GM21576 (cell line): ENCODE results near the gene THRSP.
A peak's percentile ranks its signal among the peaks of the same experiment; 100 is the strongest.
"Not testable (repeated sequence)": the region's sequence is repeated elsewhere in the genome, so short reads cannot be mapped to it uniquely, and the experiment has no call there.

Experiments used
- ATAC-seq: cut with Tn5 transposase; IDR thresholded peaks from one replicate; pipeline ENCODE4 v1.9.1; 2021; ENCODE audit warnings: mild to moderate bottlenecking, moderate library complexity; ENCODE audit not compliant: unreplicated experiment

Gene THRSP, protein sequence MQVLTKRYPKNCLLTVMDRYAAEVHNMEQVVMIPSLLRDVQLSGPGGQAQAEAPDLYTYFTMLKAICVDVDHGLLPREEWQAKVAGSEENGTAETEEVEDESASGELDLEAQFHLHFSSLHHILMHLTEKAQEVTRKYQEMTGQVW

DNA sequence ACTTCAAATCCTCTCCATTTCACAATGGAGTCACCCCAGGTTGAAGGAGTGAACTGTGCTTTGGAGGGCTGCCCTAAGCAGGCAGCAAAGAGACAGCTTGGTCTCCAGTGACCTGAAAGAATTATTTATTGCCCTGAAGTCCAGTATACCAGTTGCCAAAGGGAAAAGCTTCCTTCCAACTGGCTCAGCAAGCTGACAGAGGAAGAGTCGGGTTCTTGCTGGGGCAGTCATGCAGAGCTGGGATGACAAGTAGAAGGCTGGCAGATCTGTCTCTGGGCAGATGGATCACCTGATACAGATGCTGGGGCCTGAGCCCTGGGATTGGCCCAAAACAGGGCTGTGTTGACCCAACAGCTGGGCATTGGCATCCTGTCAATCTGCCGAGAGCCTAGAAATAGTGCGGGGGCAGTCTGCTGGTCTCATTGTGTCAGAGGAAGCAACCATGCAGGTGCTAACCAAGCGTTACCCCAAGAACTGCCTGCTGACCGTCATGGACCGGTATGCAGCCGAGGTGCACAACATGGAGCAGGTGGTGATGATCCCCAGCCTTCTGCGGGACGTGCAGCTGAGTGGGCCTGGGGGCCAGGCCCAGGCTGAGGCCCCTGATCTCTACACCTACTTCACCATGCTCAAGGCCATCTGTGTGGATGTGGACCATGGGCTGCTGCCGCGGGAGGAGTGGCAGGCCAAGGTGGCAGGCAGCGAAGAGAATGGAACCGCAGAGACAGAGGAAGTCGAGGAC is at the start of gene THRSP:
Gene THRSP, plus strand, starts transcription at position 422 of the 742 bp plus-strand sequence. Its CDS starts 21 bp downstream, at position 443.
- ATAC-seq, result no peak

DNA sequence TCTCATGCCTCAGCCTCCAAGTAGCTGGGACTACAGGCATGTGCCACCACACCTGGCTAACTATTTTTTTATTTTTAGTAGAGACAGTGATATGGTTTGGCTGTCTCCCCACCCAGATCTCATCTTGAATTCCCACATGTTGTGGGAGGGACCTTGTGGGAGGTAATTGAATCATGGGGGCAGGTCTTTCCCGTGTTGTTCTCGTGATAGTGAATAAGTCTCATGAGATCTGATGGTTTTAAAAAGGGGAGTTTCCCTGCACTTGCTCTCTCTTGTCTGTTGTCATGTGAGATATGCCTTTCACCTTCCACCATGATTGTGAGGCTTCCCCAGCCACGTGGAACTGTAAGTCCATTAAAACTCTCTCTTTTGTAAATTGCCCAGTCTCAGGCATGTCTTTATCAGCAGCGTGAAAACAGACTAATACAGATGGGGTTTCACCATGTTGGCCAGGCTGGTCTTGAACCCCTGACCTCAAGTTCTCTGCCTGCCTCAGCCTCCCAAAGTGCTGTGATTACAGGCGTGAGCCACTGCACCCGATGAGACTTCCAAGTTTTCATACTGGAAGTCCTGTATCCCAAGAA is 48.6 kb upstream of the THRSP start:
- ATAC-seq, result not testable (repeated sequence)

DNA sequence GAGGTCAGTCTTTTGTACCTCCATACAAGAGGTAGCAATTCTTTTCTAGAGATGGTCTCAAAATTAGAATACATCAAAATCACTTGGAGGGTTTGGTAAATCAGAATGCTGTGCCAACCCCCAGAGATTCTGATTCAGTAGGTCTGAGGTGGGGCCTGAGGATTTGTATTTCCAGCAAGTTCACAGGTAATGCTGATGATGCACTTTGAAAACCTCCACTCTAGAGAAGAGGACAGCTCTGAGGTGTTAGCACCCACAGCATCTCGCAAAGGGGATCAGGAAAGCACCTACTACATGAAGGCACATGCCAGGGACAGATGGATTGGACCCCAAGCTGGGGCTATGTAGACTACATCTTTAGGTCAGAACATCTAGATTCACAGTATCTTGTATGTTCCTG is 47.8 kb upstream of the THRSP start:
- ATAC-seq, result no peak

DNA sequence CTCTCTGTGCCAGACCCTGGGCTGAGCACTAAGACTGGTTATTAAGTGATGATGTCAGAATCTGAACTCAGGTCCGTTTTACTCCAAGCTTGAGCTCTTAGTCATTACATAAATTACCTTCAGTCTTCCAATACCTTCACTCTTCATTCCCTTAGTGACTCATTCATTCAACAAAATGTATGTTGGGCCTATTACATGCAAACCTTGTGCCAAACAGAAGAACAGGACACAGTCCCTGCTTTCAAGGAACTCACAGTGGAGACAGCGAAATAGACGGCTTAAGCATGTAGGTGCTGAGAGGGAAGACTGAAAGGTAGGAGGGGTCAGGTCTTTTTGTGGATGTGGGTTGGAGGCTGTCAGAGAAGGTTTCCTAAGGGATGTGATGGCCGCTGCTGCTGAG is 43.9 kb upstream of the THRSP start:
- no peak for ATAC-seq

DNA sequence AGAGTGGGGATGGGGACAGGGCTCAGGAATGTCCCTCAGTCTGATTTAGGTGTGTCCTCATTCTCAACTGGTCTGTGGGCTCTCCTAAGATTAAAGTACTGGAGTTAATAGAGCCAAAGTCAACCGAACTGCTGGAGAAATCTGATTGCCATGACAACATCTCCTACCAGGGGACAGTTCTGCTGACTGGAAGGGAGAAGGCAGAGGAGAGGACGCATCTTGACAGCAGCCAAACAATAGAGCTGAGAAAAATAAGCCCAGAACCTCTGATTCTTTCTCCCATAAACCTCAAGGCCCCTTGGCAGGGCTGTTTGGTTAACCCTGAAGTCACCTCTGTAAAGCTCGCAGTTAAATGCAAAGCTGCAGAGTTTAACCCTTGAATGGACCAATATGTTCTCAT is 43.4 kb upstream of the THRSP start:
- ATAC-seq, result no peak

DNA sequence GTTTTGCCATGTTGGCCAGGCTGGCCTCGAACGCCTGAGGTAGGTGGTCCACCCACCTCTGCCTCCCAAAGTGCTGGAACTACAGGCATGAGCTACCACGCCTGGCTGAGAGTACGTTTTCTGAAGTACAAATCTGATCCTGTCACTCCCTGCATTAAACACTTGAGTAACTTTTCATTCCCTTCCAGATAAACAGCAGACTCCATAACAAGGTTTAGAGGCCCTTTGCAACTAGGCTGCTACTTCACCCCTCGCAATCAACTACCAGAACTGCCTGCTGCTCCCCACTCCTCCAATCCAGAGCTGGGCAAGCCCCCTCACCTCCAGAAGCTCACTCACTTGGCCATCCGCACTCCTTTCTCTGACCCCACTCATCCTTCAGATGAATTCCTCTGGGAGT is 42.0 kb upstream of the THRSP start:
- no peak for ATAC-seq

DNA sequence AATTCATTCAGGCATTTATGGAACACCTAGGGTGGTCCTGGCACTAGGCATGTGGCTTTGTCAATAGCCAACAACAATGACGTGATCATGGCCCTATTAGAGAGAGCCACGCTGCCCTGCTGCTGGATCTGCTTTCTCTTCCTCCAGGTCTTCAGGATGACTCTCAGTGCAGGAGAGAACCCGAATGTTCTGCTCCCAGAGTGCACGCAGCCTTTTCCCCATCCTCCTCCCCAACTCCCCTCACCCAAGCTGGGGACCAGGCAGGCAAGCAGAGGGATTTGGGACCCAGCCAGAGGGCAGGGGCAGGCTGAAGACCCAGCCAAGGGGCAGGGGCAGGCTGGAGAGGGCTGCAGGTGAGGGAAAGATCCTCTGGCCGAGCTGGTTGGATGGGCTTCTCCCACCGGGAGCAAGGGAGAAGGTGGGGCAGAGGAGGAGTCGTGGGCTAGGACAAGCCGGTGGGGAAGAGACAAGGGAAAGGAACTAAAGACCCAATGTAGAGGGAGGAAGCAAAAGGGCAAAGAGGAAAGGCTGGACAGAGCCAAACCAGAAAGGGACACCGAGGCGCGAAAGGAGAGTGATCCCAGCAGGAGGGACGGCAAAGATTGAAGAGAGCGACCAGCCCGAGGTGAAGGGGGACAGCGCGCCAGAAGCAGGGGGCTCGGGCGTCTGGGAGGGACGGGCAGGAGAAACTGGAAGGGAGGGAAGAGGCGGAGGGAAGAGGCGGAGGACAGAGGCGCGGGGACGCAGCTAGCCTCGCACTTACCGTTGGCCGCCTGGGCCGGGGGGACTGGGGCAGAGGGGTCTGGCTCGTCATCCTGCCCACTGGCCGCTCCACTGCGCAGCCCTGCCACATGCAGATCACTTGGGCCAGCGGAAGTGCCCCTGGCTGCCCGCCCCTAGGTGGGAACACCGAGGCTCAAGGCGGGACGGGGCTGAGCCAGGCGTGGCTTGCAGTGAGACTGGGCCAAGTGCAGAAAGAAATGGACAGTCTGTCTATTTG is 41.0 kb upstream of the THRSP start, which contains the start of gene KCTD14:
Gene KCTD14, minus strand, starts transcription at position 880 of the 1,000 bp plus-strand sequence. Its CDS starts 27 bp downstream, at position 853.
- ATAC-seq, result no peak

DNA sequence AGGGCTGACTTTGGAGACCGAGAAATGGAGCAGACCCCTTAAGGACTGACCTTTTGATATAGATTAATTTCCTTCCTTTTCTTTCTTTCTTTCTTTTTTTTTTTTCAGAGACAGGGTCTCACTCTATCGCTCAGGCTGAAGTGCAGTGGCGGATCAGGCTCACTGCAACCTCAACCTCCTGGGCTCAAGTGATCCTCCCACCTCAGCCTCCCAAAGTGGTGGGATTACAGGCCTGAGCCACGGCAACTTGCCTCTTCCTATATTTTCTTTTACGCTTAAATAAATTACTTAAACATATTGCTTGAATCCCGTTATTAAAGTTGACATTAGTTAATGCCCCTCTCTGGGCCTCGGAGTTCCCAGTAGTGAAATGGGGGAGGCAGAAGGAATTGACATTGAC is 40.2 kb upstream of the THRSP start:
- ATAC-seq, result no peak

DNA sequence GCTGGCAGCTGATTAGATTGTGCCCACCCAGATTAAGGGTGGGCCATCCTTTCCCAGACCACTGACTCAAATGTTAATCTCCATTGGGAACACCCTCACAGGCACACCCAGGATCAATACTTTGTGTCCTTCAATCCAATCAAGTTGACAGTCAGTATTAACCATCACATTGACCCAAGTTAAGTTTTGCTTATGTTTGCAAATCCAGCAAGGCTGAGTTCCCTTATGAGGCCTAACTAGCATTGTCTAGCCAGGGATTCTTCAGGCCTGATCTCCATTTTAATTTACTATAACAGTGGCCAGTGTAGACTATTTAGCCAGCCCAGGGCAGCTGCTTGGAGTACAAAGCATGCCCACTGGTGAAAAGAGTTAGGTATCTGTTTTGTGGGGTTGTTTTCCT is 38.3 kb upstream of the THRSP start:
- no peak for ATAC-seq

DNA sequence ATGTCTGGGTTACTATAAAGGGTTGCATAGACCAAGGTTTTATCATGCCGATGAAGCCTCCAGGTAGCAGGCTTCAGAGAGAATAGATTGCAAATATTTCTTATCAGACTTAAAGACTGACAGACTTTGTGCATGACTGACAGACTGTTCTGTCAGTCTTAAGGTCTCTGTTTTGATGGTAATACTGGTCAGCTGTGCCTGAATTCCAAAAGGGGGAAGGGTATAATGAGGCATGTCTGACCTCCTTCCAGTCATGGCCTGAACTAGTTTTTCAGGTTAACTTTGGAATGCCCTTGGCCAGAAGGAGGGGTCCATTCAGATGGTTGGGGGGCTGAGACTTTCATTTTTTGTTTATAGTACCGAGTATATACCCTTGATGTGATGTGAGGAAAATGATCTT is 35.9 kb upstream of the THRSP start:
- no peak for ATAC-seq

DNA sequence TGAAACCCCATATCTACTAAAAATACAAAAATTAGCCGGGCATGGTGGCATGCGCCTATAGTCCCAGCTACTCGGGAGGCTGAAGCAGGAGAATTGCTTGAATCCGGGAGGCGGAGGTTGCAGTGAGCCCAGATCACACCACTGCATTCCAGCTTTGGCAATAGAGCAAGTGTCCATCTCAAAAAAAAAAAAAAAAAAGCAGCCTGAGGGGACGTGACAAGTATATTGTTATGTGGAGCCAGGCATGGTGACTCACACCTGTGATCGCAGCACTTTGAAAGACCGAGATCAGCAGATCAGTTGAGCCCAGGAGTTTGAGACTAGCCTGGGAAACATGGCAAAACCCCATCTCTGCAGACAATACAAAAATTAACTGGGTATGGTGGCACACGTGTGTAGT is 35.2 kb upstream of the THRSP start:
- ATAC-seq, result not testable (repeated sequence)

DNA sequence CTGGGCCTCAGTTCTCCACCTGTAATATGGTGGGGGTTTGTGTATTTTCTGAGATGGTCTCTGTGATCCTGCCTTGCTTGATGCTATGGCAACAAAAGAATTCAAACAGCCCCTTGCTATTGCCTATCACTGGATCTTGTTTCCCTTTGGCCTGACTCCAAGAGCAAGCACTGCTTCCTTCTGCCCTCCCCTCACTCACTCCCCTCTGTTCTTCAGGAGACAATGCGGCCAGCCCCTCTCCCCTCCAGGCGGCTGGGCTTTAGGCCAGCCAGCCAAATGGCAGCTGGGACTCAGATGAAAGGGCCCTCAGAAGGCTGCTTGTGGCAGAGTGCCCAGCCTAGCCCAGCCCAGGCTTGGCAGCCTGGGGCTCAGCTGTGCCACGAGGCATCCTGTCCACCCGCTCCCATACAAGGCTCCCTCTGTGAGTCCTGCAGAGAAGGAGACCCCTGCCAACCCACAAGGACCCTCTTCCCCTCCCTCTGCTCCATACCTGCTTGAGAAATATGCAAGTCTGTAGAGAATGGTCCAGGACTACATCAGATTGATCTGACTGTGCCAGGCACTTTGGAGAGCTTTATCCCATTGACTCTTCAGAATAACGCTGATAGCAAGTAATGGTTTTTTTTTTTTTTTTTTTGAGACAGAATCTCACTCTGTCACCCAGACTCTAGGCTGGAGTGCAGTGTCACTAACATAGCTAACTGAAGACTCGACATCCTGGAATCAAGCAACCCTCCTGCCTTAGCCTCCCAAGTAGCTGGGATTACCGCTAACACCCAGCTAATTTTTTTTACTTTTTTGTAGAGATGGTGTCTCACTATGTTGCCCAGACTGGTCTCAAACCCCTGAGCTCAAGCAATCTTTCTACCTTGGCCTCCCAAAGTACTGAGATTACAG is 33.0 kb upstream of the THRSP start:
- no peak for ATAC-seq

DNA sequence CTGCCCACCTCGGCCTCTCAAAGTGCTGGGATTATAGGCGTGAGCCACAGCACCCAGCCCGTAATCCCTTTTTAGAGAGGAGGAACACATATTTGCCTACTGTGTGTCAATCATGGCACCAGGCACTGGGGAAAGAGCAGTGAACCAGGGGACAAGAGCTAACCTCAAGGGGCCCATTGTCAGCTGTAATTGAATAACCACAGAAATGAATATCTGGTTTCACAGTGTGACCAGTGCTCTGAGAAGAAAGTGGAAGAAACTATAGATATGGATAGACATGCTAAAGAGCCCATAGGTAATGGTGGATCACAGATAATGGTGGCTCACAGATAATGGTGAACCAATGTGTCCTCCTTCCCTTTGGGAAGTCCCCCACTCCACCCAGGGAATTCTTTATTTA is 32.0 kb upstream of the THRSP start:
- ATAC-seq, result peak; percentile 57

DNA sequence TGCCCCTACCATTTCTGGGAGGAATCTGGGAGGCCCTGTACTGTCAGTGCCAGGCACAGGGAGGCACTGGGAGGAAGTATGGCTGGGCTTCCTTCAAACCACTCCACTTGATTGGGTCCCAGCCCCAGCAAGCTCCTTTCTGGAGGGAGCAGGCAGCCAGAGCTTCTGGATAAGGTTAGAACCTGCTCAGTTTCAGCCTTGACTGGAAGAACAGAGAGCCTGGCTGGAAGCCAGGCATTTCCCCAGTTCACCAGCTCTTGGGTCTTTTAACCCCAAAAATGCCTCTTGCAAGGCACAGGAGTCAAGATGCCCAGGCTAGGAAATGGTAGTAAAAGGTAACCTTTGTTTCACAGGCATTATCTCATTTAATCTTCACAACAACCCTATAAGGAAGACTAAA is 31.6 kb upstream of the THRSP start:
- no peak for ATAC-seq

DNA sequence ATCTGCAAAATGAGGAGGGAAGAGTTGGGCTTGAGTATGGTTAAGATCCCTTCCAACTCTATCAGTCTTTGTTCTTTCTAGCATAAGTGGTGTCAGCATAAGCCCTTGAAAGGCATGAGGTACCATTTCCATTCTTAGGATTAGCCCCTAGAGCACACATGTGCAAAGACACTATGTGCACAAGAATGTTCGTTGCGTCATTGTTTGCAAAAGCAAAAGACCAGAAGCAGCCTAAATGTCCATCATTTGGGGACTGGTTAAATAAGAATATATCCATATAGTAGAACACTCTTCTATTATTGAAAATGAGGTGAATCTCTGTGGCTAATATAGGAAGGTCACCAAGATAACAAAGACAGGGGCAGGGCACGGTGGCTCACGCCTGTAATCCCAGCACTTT is 30.6 kb upstream of the THRSP start:
- no peak for ATAC-seq

DNA sequence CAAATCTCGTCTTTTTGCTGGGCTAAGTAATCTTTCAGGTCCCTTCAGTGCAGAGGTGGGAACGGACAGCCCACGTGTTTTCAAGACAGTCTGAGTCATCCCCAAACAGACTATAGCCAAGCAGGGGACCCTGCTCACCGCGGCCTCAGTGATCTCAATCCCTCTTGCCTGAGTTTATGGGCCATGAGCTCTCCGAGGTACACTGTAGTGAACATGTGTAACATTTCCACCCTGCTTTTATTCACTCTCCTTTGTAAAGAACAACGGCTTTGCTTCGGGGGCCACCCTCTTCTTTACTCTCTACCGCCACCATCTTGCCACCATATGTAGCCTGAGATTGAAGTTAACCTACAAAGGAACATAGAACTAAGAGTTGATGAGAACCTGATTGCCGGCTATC is 29.0 kb upstream of the THRSP start:
- ATAC-seq, result no peak

DNA sequence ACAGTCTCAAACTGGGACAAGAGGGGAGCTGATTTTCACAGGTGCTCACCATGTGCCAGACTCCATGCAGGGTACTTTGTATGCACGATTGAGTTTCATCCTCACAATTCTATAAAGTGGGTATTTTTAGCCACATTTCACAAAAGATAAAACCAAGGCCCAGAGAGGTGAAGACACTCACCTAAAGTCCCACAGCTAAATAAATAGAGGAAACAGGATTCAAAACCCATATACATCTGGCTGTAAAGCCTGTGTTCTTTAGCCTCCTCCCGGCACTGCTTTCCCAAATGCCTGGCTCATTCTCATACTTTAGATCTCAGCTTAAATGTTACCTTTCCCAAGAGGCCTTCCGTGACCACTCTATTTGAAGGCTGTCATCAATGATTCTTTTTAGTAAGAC is 27.3 kb upstream of the THRSP start:
- ATAC-seq, result no peak

DNA sequence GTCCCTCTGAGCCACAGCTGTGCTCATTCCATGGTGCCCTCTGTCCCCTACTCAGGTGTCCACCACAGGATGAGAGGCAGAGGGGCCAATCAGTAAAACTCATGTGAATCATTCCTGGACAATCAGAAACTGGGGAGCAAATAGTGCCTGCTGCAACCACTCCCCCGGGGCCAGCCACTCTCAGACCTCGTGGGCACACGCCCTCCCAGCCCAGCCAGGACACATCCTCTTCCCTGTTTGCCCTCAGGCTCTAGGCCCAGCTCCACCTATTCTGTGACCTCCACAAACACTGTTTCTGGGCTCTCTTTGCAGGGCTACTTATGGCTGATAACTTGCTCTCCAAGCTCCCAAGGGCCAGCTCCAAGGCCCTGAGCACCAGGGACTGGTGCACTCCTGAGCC is 26.6 kb upstream of the THRSP start:
- no peak for ATAC-seq

DNA sequence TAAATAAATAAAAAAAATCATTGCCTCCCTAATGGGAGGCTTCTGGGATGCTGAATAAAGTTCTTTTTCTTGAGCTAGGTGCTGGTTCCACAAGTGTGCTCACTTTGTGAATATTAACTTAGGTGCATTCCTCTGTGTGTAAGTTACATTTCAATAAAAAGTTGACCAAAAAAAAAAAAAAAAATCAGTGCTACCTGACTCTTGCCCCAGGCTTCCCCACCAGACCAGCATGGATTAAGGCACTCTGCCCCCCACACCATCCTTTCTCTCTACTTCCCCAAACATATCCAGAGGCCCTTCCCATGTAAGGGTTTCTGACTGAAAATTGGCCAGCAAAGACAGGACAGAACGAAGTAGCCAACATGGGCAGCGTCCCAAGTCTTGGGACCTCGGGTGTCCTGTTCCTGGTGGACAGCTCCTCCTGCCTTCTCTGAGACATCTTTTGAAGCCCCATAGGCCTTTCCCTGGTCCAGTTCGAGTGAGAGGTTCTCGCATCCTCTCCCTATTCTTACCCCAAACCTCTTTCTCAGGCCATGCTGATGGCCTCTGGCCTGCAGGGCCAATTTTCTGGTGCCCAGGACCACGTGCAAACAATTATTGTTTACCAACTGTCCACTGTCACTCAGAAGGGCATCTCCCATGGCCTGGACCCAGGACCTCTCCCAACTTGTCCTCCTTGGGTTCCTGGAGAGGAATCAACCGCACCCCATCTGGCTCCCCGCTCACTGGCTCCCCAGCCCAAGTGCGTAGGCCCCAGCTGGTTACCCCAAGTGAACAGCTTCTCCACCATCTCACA is 25.6 kb upstream of the THRSP start:
- no peak for ATAC-seq
